OCI-M2 (cell line): ENCODE results near the gene MEIS1.

Experiments used
- DNase-seq: peaks from one replicate; lab custom pipeline; 2025; ENCODE audit not compliant: unreplicated experiment; lab: John Stamatoyannopoulos, UW

Gene MEIS1

GRCh38 chr2:66506265-66506664, 71.3 kb downstream of the MEIS1 start:
- no peak for DNase-seq

GRCh38 chr2:66507673-66508201, 72.8 kb downstream of the MEIS1 start:
- no peak for DNase-seq

- DNase-seq = no peak
Measured at GRCh38 chr2:66508484-66509071, 73.7 kb downstream of the MEIS1 start.

GRCh38 chr2:66509326-66509811, 74.4 kb downstream of the MEIS1 start:
- no peak for DNase-seq

- DNase-seq = no peak
Measured at GRCh38 chr2:66512626-66513025, 77.7 kb downstream of the MEIS1 start.

GRCh38 chr2:66515743-66516142, 80.8 kb downstream of the MEIS1 start:
- no peak for DNase-seq

GRCh38 chr2:66516499-66516898, 81.6 kb downstream of the MEIS1 start:
- no peak for DNase-seq

- no peak for DNase-seq
Measured at GRCh38 chr2:66517772-66518171, 82.8 kb downstream of the MEIS1 start.

GRCh38 chr2:66519264-66519843, 84.4 kb downstream of the MEIS1 start:
- DNase-seq = no peak

- DNase-seq = no peak
Measured at GRCh38 chr2:66521291-66521922, 86.5 kb downstream of the MEIS1 start.

GRCh38 chr2:66522611-66523376, 87.9 kb downstream of the MEIS1 start:
- no peak for DNase-seq

GRCh38 chr2:66523377-66523969, 88.5 kb downstream of the MEIS1 start:
- no peak for DNase-seq

- DNase-seq = no peak
Measured at GRCh38 chr2:66523990-66524389, 89.1 kb downstream of the MEIS1 start.

GRCh38 chr2:66525606-66526005, 90.7 kb downstream of the MEIS1 start:
- DNase-seq = no peak

GRCh38 chr2:66526180-66526579, 91.3 kb downstream of the MEIS1 start:
- DNase-seq = no peak

- no peak for DNase-seq
Measured at GRCh38 chr2:66528974-66529724, 94.2 kb downstream of the MEIS1 start.

- no peak for DNase-seq
Measured at GRCh38 chr2:66530651-66531050, 95.7 kb downstream of the MEIS1 start.

GRCh38 chr2:66531155-66531554, 96.2 kb downstream of the MEIS1 start:
- DNase-seq = no peak

- no peak for DNase-seq
Measured at GRCh38 chr2:66531567-66531966, 96.6 kb downstream of the MEIS1 start.
